Measurements from ENCODE around the gene ME3. TPM values are rescaled to one million over a fixed set of nuclear protein-coding genes. Genes with fewer than 3 reads are reported as not detected.

Gene ME3
- total and polyA plus RNA-seq, 2 donors (not counting 1 experiment from before 2014, with no cell fraction given): 1.3 TPM; not detected in 1

GRCh38 chr11:86617502-86617901, 54.9 kb downstream of the ME3 start:
- Histone ChIP-seq H3K4me1 (ENCODE audit: control insufficient read depth in 2 of 2, insufficient read depth in 2 of 2, low read length in 2 of 2) (no peaks in the 10 kb centered on the region), H3K79me2 (ENCODE audit: control insufficient read depth, insufficient read depth, low read length) (no peaks in the 10 kb centered on the region), H3K9ac (ENCODE audit: low read length) (no peak overlapping the region), H4K20me1 (ENCODE audit: control insufficient read depth, insufficient read depth, low read length, poor library complexity, severe bottlenecking) (no peaks in the 10 kb centered on the region), H3K9me3 (ENCODE audit: control extremely low read depth in 1 of 3, control insufficient read depth in 2 of 3, insufficient read depth in 1 of 3, low read length in 2 of 3) (peaks cover 0 to 10% (median 3%) of the 10 kb centered on the region in 3 donors), H3K4me2 (replicated peaks; ENCODE audit: low read depth, low read length, poor library complexity, severe bottlenecking) (no peak overlapping the region), H3K4me3 (ENCODE audit: control extremely low read depth in 1 of 5, extremely low read depth in 1 of 5, insufficient read depth in 1 of 5, low read depth in 2 of 5, low read length in 4 of 5) (no peak overlapping the region), H3K27me3 (replicated peaks in 1 of 4; ENCODE audit: control extremely low read depth in 1 of 4, control insufficient read depth in 3 of 4, insufficient read depth in 4 of 4, low read length in 3 of 4) (no peaks in the 10 kb centered on the region), H3K36me3 (replicated peaks in 1 of 2; ENCODE audit: control extremely low read depth in 1 of 2, control insufficient read depth in 1 of 2, extremely low read depth in 1 of 2, insufficient read depth in 2 of 2, low read length in 1 of 2) (no peaks in the 10 kb centered on the region), H2AFZ (ENCODE audit: insufficient read depth, low read depth, low read length, poor library complexity, severe bottlenecking) (no peak overlapping the region), H3K27ac (ENCODE audit: low read length in 2 of 2) (no peak overlapping the region)
- Mint-ChIP-seq H3K27ac (no peak overlapping the region), H3K27me3 (peaks cover 7% of the 10 kb centered on the region), H3K9me3 (ENCODE audit: insufficient read depth) (peaks cover 15% of the 10 kb centered on the region), H3K4me1 (peaks cover 6% of the 10 kb centered on the region), H3K4me3 (no peak overlapping the region)
- ChIA-PET POLR2A (no interaction called here), CTCF (interaction anchor here (0.7 kb wide), 1 partner anchor 193 kb away, joined by 3 read pairs; no protein-coding TSS in a partner anchor)
- no peak for TF ChIP-seq CTCF (IDR thresholded peaks at IDR 0.05)
- TF ChIP-seq EZH2 (IDR thresholded peaks at IDR 0.05; ENCODE audit: borderline replicate concordance, insufficient read depth, low read depth, low read length, poor library complexity, severe bottlenecking): no peak
- DNase-seq (no peak), ATAC-seq (ENCODE audit: low read depth) (no peak)
- intact Hi-C loops (cut with micrococcal nuclease): no loop called here

GRCh38 chr11:86615487-86615886, 56.9 kb downstream of the ME3 start:
- CTCF ChIA-PET: interaction anchor here (1.0 to 1.1 kb wide), 2 partner anchors 9 to 20 kb away, joined by 3 to 4 read pairs; no protein-coding TSS in a partner anchor
- intact Hi-C loops (cut with micrococcal nuclease): no loop called here

More at GRCh38 chr11:86615487-86615886, 56.9 kb downstream of the ME3 start:
- ATAC-seq (ENCODE audit: low read depth): no peak
- Histone ChIP-seq H3K27me3 (replicated peaks in 1 of 4; ENCODE audit: control extremely low read depth in 1 of 4, control insufficient read depth in 3 of 4, insufficient read depth in 4 of 4, low read length in 3 of 4) (no peaks in the 10 kb centered on the region), H3K4me2 (replicated peaks; ENCODE audit: low read depth, low read length, poor library complexity, severe bottlenecking) (no peak overlapping the region), H3K79me2 (ENCODE audit: control insufficient read depth, insufficient read depth, low read length) (no peaks in the 10 kb centered on the region), H4K20me1 (ENCODE audit: control insufficient read depth, insufficient read depth, low read length, poor library complexity, severe bottlenecking) (no peaks in the 10 kb centered on the region), H3K36me3 (replicated peaks in 1 of 2; ENCODE audit: control extremely low read depth in 1 of 2, control insufficient read depth in 1 of 2, extremely low read depth in 1 of 2, insufficient read depth in 2 of 2, low read length in 1 of 2) (no peaks in the 10 kb centered on the region), H3K4me3 (ENCODE audit: control extremely low read depth in 1 of 5, extremely low read depth in 1 of 5, insufficient read depth in 1 of 5, low read depth in 2 of 5, low read length in 4 of 5) (no peak overlapping the region), H3K9ac (ENCODE audit: low read length) (no peak overlapping the region), H3K9me3 (ENCODE audit: control extremely low read depth in 1 of 3, control insufficient read depth in 2 of 3, insufficient read depth in 1 of 3, low read length in 2 of 3) (peaks cover 0 to 10% (median 3%) of the 10 kb centered on the region in 3 donors), H3K4me1 (ENCODE audit: control insufficient read depth in 2 of 2, insufficient read depth in 2 of 2, low read length in 2 of 2) (no peaks in the 10 kb centered on the region), H2AFZ (ENCODE audit: insufficient read depth, low read depth, low read length, poor library complexity, severe bottlenecking) (no peak overlapping the region), H3K27ac (ENCODE audit: low read length in 2 of 2) (no peak overlapping the region)
- Mint-ChIP-seq H3K27ac (no peak overlapping the region), H3K27me3 (peaks cover 7% of the 10 kb centered on the region), H3K4me1 (peaks cover 6% of the 10 kb centered on the region), H3K9me3 (ENCODE audit: insufficient read depth) (peaks cover 15% of the 10 kb centered on the region), H3K4me3 (no peak overlapping the region)
- POLR2A ChIA-PET: no interaction called here
- no peak for DNase-seq
- no peak for TF ChIP-seq EZH2 (IDR thresholded peaks at IDR 0.05; ENCODE audit: borderline replicate concordance, insufficient read depth, low read depth, low read length, poor library complexity, severe bottlenecking)
